Caco-2 (cell line): ENCODE measurements around the gene NAGA. TPM values are rescaled to one million over a fixed set of nuclear protein-coding genes. Genes with fewer than 3 reads are reported as not detected.

ENCODE experiments used
- BruUV-seq: library from RNA; stranded (reverse); fragments of 400-500 nt; replicated peaks from 2 replicates; lab custom pipeline; 2021; lab: Mats Ljungman, UMichigan
- CTCF ChIA-PET: fragments of 300-600 bp; sonication (Branson Sonifier 250); formaldehyde crosslinking; loops from one replicate; lab custom pipeline; 2022; ENCODE audit warnings: antibody characterized with exemption; lab: Charles Lee
- POLR2A ChIA-PET: fragments of 300-600 bp; sonication (Branson Sonifier 250); formaldehyde crosslinking; loops from one replicate; lab custom pipeline; 2022; ENCODE audit warnings: antibody characterized with exemption; lab: Charles Lee
- DNase-seq, 2 experiments: peaks; one replicate each; pipeline versions ENCODE4 v3.0.0 to v3.0.0-alpha.2; 2020 to 2022
- H3K27me3 ChIP-seq: replicated peaks from 2 replicates; pipeline ENCODE4 v1.6.0; 2011; ENCODE audit warnings: low read length; ENCODE audit not compliant: control insufficient read depth, insufficient read depth
- H3K36me3 ChIP-seq: 2 replicates; pipeline ENCODE4 v1.5.1; 2011; ENCODE audit warnings: low read length; ENCODE audit not compliant: control insufficient read depth, insufficient read depth
- H3K4me1 ChIP-seq: fragments of 250-450 bp; sonication (Bioruptor Pico); 2 replicates; pipeline ENCODE4 v1.5.1; 2020; ENCODE audit warnings: mild to moderate bottlenecking
- H3K4me3 ChIP-seq: 2 replicates; pipeline ENCODE4 v1.5.1; 2011; ENCODE audit warnings: low read depth, mild to moderate bottlenecking, control low read depth, low read length
- H3K9me3 ChIP-seq: fragments of 250-450 bp; sonication (Bioruptor Pico); 2 replicates; pipeline ENCODE4 v1.5.1; 2020; ENCODE audit warnings: mild to moderate bottlenecking, moderate library complexity
- H3K27ac Mint-ChIP-seq: one replicate; pipeline ENCODE4 v1.8.0; 2022; ENCODE audit warnings: mixed read lengths; ENCODE audit not compliant: unreplicated experiment
- H3K27me3 Mint-ChIP-seq: one replicate; pipeline ENCODE4 v1.8.0; 2022; ENCODE audit warnings: mixed read lengths; ENCODE audit not compliant: insufficient read depth, unreplicated experiment
- H3K36me3 Mint-ChIP-seq: one replicate; pipeline ENCODE4 v1.8.0; 2022; ENCODE audit warnings: mild to moderate bottlenecking, mixed read lengths; ENCODE audit not compliant: insufficient read depth, unreplicated experiment
- H3K4me1 Mint-ChIP-seq: one replicate; pipeline ENCODE4 v1.8.0; 2022; ENCODE audit warnings: low read depth, mixed read lengths; ENCODE audit not compliant: unreplicated experiment
- H3K4me3 Mint-ChIP-seq: one replicate; pipeline ENCODE4 v1.8.0; 2022; ENCODE audit warnings: mild to moderate bottlenecking, moderate library complexity, mixed read lengths; ENCODE audit not compliant: unreplicated experiment
- H3K9me3 Mint-ChIP-seq: one replicate; pipeline ENCODE4 v1.8.0; 2022; ENCODE audit warnings: mixed read lengths; ENCODE audit not compliant: unreplicated experiment
- CTCF ChIP-seq, 2 experiments: fragments of 200-600 bp in 1 of 2; IDR thresholded peaks; 1 replicate in 1 of 2; 2 replicates in 1 of 2; pipeline versions ENCODE4 v1.5.1 to v1.8.0; 2011 to 2022; ENCODE audit warnings: antibody characterized with exemption in 1 of 2, control low read depth in 1 of 2, inconsistent platforms in 1 of 2, low read depth in 1 of 2, low read length in 1 of 2, mild to moderate bottlenecking in 1 of 2, moderate library complexity in 1 of 2; ENCODE audit not compliant: insufficient read depth in 1 of 2, severe bottlenecking in 1 of 2, unreplicated experiment in 1 of 2
- intact Hi-C: fragments of 100-400 bp; cut with micrococcal nuclease; formaldehyde crosslinking; loops from one replicate; pipeline ENCODE4 v1.10.0; 2022; ENCODE audit not compliant: unreplicated experiment
- total RNA-seq: library from RNA; stranded (reverse); gene quantifications from 2 replicates; pipeline ENCODE4 v1.2.3, GENCODE V29; 2022

NAGA gene
- total RNA-seq, 1 experiment from 2014 or later = 28.3 TPM

GRCh38 chr22:42056757-42057511, 13.7 kb downstream of the NAGA start:
- no peaks in the 10 kb centered on the region for H3K27me3 ChIP-seq
- POLR2A ChIA-PET = no interaction called here
- TF ChIP-seq CTCF (IDR thresholded peaks at IDR 0.05; ENCODE audit: insufficient read depth in 1 of 2, low read depth in 1 of 2, low read length in 1 of 2, severe bottlenecking in 1 of 2, unreplicated experiment in 1 of 2) = no peak
- H3K9me3 ChIP-seq = peaks cover 18% of the 10 kb centered on the region
- no peak overlapping the region for H3K4me3 ChIP-seq
- H3K9me3 Mint-ChIP-seq = peaks cover 32% of the 10 kb centered on the region
- H3K4me1 Mint-ChIP-seq = no peaks in the 10 kb centered on the region
- no peak overlapping the region for H3K27ac Mint-ChIP-seq
- peaks cover 6% of the 10 kb centered on the region for H3K36me3 Mint-ChIP-seq
- no peaks in the 10 kb centered on the region for H3K27me3 Mint-ChIP-seq
- intact Hi-C loops = loop anchor here (10.0 kb wide), 1 partner anchor 58 kb away; no protein-coding TSS in a partner anchor
- no peak overlapping the region for H3K4me3 Mint-ChIP-seq
- H3K36me3 ChIP-seq = no peaks in the 10 kb centered on the region
- CTCF ChIA-PET = interaction anchor here (0.7 kb wide), 1 partner anchor 101 kb away, joined by 3 read pairs; no protein-coding TSS in a partner anchor
- DNase-seq = no peak
- H3K4me1 ChIP-seq = no peaks in the 10 kb centered on the region
- no TSS peak for BruUV-seq

GRCh38 chr22:42052765-42053164, 17.8 kb downstream of the NAGA start:
- no peak overlapping the region for H3K27ac Mint-ChIP-seq
- no peak for TF ChIP-seq CTCF (IDR thresholded peaks at IDR 0.05; ENCODE audit: insufficient read depth in 1 of 2, low read depth in 1 of 2, low read length in 1 of 2, severe bottlenecking in 1 of 2, unreplicated experiment in 1 of 2)
- intact Hi-C loops = loop anchor here (10.0 kb wide), 1 partner anchor 62 kb away; no protein-coding TSS in a partner anchor
- H3K4me1 Mint-ChIP-seq = no peaks in the 10 kb centered on the region
- H3K36me3 ChIP-seq = no peaks in the 10 kb centered on the region
- DNase-seq = no peak
- POLR2A ChIA-PET = no interaction called here
- BruUV-seq = no TSS peak
- peaks cover 18% of the 10 kb centered on the region for H3K9me3 ChIP-seq
- no peaks in the 10 kb centered on the region for H3K4me1 ChIP-seq
- no peaks in the 10 kb centered on the region for H3K27me3 ChIP-seq
- no peaks in the 10 kb centered on the region for H3K36me3 Mint-ChIP-seq
- no peaks in the 10 kb centered on the region for H3K27me3 Mint-ChIP-seq
- CTCF ChIA-PET = no interaction called here
- peaks cover 21% of the 10 kb centered on the region for H3K9me3 Mint-ChIP-seq
- H3K4me3 Mint-ChIP-seq = no peak overlapping the region
- H3K4me3 ChIP-seq = no peak overlapping the region

- H3K36me3 Mint-ChIP-seq = no peaks in the 10 kb centered on the region
- Histone ChIP-seq H3K36me3 (no peaks in the 10 kb centered on the region), H3K9me3 (0 out of 2 replicates have a peak, but pooled peaks cover 1% of the 10 kb centered on the region), H3K4me1 (no peaks in the 10 kb centered on the region), H3K27me3 (no peaks in the 10 kb centered on the region), H3K4me3 (no peak overlapping the region)
- POLR2A ChIA-PET = no interaction called here
- CTCF ChIA-PET = no interaction called here
- no peaks in the 10 kb centered on the region for H3K27me3 Mint-ChIP-seq
- peaks cover under 1% of the 10 kb centered on the region for H3K9me3 Mint-ChIP-seq
- intact Hi-C loops = loop anchor here (10.0 kb wide), 1 partner anchor 64 kb away; no protein-coding TSS in a partner anchor
- no peak for DNase-seq
- no peaks in the 10 kb centered on the region for H3K4me1 Mint-ChIP-seq
- H3K27ac Mint-ChIP-seq = no peak overlapping the region
- no peak for TF ChIP-seq CTCF (IDR thresholded peaks at IDR 0.05; ENCODE audit: insufficient read depth in 1 of 2, low read depth in 1 of 2, low read length in 1 of 2, severe bottlenecking in 1 of 2, unreplicated experiment in 1 of 2)
- H3K4me3 Mint-ChIP-seq = no peak overlapping the region
- BruUV-seq = no TSS peak
Observed at GRCh38 chr22:42050641-42051180, 19.9 kb downstream of the NAGA start.
